SK-N-SH (cell line): ENCODE measurements around the gene MX2.

Experiments
- ELF1 ChIP-seq: IDR thresholded peaks from 2 replicates; pipeline ENCODE4 v1.4.0; 2012
- FOSL2 ChIP-seq: IDR thresholded peaks from 2 replicates; pipeline ENCODE4 v1.4.0; 2012; ENCODE audit warnings: low read depth, mild to moderate bottlenecking, moderate library complexity, borderline replicate concordance
- FOXM1 ChIP-seq: IDR thresholded peaks from 2 replicates; pipeline ENCODE4 v1.4.0; 2012; ENCODE audit warnings: low read depth, mild to moderate bottlenecking
- GATA2 ChIP-seq: sonication (generic); formaldehyde crosslinking; IDR thresholded peaks from 2 replicates; pipeline ENCODE4 v1.5.0; 2020; ENCODE audit warnings: mild to moderate bottlenecking, missing genetic modification reagents
- TEAD4 ChIP-seq: IDR thresholded peaks from 2 replicates; pipeline ENCODE4 v1.4.0; 2012; ENCODE audit warnings: mild to moderate bottlenecking, borderline replicate concordance; ENCODE audit not compliant: insufficient read depth
- TF ChIP-seq, protein P1 (sequence below): fragments of 200-600 bp; sonication (generic); IDR thresholded peaks from 2 replicates; pipeline ENCODE4 v1.6.1; 2017; ENCODE audit warnings: antibody characterized with exemption, mild to moderate bottlenecking, moderate library complexity
- TF ChIP-seq, protein P2 (sequence below): IDR thresholded peaks from 2 replicates; pipeline ENCODE4 v1.4.0; 2012; ENCODE audit warnings: low read depth, borderline replicate concordance
- TF ChIP-seq, protein P3 (sequence below): IDR thresholded peaks from 2 replicates; pipeline ENCODE4; 2012

- TF ChIP-seq ELF1 = no peak
- TF ChIP-seq, protein P1, sequence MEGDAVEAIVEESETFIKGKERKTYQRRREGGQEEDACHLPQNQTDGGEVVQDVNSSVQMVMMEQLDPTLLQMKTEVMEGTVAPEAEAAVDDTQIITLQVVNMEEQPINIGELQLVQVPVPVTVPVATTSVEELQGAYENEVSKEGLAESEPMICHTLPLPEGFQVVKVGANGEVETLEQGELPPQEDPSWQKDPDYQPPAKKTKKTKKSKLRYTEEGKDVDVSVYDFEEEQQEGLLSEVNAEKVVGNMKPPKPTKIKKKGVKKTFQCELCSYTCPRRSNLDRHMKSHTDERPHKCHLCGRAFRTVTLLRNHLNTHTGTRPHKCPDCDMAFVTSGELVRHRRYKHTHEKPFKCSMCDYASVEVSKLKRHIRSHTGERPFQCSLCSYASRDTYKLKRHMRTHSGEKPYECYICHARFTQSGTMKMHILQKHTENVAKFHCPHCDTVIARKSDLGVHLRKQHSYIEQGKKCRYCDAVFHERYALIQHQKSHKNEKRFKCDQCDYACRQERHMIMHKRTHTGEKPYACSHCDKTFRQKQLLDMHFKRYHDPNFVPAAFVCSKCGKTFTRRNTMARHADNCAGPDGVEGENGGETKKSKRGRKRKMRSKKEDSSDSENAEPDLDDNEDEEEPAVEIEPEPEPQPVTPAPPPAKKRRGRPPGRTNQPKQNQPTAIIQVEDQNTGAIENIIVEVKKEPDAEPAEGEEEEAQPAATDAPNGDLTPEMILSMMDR = no peak
- TF ChIP-seq, protein P2, sequence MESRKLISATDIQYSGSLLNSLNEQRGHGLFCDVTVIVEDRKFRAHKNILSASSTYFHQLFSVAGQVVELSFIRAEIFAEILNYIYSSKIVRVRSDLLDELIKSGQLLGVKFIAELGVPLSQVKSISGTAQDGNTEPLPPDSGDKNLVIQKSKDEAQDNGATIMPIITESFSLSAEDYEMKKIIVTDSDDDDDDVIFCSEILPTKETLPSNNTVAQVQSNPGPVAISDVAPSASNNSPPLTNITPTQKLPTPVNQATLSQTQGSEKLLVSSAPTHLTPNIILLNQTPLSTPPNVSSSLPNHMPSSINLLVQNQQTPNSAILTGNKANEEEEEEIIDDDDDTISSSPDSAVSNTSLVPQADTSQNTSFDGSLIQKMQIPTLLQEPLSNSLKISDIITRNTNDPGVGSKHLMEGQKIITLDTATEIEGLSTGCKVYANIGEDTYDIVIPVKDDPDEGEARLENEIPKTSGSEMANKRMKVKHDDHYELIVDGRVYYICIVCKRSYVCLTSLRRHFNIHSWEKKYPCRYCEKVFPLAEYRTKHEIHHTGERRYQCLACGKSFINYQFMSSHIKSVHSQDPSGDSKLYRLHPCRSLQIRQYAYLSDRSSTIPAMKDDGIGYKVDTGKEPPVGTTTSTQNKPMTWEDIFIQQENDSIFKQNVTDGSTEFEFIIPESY = no peak
- no peak for TF ChIP-seq TEAD4
- TF ChIP-seq FOXM1 = no peak
- TF ChIP-seq GATA2 = no peak
- TF ChIP-seq FOSL2 = no peak
- TF ChIP-seq, protein P3, sequence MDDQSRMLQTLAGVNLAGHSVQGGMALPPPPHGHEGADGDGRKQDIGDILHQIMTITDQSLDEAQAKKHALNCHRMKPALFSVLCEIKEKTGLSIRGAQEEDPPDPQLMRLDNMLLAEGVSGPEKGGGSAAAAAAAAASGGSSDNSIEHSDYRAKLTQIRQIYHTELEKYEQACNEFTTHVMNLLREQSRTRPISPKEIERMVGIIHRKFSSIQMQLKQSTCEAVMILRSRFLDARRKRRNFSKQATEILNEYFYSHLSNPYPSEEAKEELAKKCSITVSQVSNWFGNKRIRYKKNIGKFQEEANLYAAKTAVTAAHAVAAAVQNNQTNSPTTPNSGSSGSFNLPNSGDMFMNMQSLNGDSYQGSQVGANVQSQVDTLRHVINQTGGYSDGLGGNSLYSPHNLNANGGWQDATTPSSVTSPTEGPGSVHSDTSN = no peak
Observed at GRCh38 chr21:41445465-41445862, 83.6 kb downstream of the MX2 start.
